Measurements from ENCODE around the gene VTCN1.

VTCN1 gene

DNA sequence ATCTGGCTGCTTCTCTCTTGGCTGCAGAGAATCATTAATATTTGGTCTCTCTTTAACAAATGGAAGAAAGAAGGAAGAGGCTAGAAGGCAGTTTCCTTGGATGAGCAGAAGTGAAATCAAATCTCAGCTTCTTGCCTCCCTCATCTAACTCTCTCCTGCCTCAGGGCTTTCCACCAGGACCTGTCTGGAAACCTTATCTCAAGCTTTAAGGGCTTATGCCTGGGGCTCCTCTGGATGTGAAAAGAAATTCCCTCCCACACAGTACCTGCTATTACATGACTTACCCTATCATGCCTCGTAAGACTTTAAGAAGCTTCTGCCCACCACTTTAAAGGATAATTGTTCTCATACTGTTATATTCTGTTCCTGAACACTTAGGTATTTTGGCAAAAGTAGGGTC is 8.9 kb downstream of the VTCN1 start:
- no peak for TF ChIP-seq CTCF (IDR thresholded peaks at IDR 0.05; ENCODE audit: insufficient read depth, low read length, missing control alignments)
- CTCF ChIA-PET, result no interaction called here
- DNase-seq (ENCODE audit: low read depth, low spot score), result no peak
- POLR2A ChIA-PET, result no interaction called here
- no peak overlapping the region for H3K4me3 ChIP-seq (ENCODE audit: low read depth, low read length)

DNA sequence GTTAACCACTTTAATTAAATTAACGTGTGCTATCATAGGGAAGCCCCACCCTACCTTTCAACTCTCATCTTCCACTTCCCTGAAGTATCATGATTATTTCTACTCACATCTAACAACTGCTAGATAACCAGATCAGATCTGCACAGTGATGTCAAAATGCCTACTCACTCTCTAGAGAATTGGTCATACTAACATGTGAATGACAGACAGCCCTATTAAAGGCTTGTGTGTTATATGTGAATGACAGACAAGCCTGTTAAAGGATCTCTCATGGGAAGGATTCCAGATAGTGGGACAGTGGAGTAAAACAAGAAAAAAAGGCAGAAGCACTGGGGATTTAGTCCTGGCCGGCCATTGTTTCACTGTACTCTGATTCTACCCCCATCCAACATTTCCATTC is 12.6 kb downstream of the VTCN1 start:
- DNase-seq (ENCODE audit: low read depth, low spot score), result no peak
- TF ChIP-seq CTCF (IDR thresholded peaks at IDR 0.05; ENCODE audit: insufficient read depth, low read length, missing control alignments), result no peak
- ChIA-PET CTCF (no interaction called here), POLR2A (no interaction called here)
- H3K4me3 ChIP-seq (ENCODE audit: low read depth, low read length), result no peak overlapping the region

DNA sequence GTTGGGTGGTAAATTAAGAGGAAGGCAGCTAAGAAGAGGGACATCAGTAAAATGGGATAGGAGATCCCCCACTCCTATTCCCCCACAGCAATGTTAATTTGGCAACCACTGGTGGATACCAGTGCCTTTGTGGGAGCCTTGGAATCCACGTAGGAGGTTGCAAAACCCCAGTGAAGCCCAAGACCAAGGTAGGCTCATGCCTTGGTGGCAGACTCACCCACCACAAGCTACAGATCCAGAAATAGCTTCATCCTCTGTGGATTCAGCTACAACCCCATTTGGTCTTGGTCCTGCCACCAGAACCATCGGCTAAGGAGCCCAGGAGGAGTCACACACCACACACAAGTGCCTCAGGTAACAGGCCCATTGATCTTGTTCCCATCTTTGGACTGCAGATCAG is 21.0 kb downstream of the VTCN1 start:
- H3K4me3 ChIP-seq (ENCODE audit: low read depth, low read length), result no peak overlapping the region
- POLR2A ChIA-PET, result no interaction called here
- CTCF ChIA-PET, result no interaction called here
- no peak for DNase-seq (ENCODE audit: low read depth, low spot score)
- TF ChIP-seq CTCF (IDR thresholded peaks at IDR 0.05; ENCODE audit: insufficient read depth, low read length, missing control alignments), result no peak

DNA sequence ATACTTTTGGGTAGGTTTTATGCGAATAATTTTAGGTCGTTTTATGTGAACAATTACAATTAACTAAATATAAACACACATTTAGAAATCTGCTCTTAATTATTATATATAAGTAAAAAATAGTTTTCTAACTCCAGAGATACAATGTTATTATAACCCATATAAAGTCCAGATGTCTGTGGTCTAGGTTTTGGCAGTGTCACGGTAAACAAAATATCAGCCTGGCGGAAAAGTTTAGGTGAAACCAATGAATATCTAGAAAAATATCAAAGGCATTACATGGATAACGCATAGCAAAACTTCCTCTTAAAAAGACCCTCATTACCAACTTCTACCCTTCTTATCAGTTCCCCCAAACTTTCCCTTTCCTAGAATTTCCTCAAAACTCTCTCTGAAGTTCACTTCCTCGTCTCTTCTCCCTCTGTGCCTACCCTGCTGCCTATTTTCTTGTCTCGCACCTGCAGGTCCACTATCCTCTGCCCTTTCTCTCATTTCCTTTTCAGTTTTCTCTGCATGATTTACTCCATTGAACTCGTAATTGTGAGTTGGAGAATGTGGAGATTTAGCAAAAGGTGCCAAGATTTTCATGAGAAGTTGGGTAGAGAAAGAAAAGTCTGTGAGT is 21.8 kb downstream of the VTCN1 start:
- CTCF ChIA-PET, result no interaction called here
- no peak for TF ChIP-seq CTCF (IDR thresholded peaks at IDR 0.05; ENCODE audit: insufficient read depth, low read length, missing control alignments)
- no peak for DNase-seq (ENCODE audit: low read depth, low spot score)
- no peak overlapping the region for H3K4me3 ChIP-seq (ENCODE audit: low read depth, low read length)
- POLR2A ChIA-PET, result no interaction called here

GRCh38 chr1:117188170-117188815 is 22.4 kb downstream of the VTCN1 start:
- TF ChIP-seq CTCF (IDR thresholded peaks at IDR 0.05; ENCODE audit: insufficient read depth, low read length, missing control alignments), result no peak
- ChIA-PET POLR2A (no interaction called here), CTCF (no interaction called here)
- no peak overlapping the region for H3K4me3 ChIP-seq (ENCODE audit: low read depth, low read length)
- no peak for DNase-seq (ENCODE audit: low read depth, low spot score)

DNA sequence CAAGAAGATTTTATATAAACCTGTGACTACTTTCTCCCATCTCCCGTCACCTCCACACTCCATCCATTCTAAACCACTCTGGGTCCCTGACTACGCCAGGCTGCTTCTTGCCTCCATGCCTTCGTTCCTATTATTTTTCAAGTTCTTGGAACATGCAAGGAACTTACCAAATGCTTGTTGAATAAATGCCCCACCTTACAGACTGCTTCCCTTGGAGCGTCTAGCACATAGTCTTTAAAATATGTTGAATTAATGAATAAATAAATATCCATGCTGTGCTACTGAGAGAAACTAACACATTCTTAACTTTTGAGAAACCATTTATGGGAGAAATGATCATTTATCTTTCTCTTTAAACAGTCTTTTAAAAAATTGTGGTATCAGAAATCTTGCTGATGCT is 27.6 kb downstream of the VTCN1 start:
- no peak overlapping the region for H3K4me3 ChIP-seq (ENCODE audit: low read depth, low read length)
- ChIA-PET POLR2A (no interaction called here), CTCF (interaction anchor here (1.1 to 1.5 kb wide), 2 partner anchors 19 to 101 kb away, joined by 3 read pairs; no protein-coding TSS in a partner anchor)
- TF ChIP-seq CTCF (IDR thresholded peaks at IDR 0.05; ENCODE audit: insufficient read depth, low read length, missing control alignments), result no peak
- DNase-seq (ENCODE audit: low read depth, low spot score), result no peak
